Astrocyte of the cerebellum (primary cell): Measurements from ENCODE around the gene ABHD12.

Experiments used
- DNase-seq: peaks from one replicate; pipeline ENCODE4 v3.0.0-alpha.2; 2011; ENCODE audit warnings: low read depth
- H3K4me3 ChIP-seq: 2 replicates; pipeline ENCODE4 v1.5.1; 2011; ENCODE audit warnings: mild to moderate bottlenecking, low read depth, low read length, moderate library complexity
- CTCF ChIP-seq: IDR thresholded peaks from 2 replicates; pipeline ENCODE4 v1.5.1; 2012; ENCODE audit warnings: low read length, low read depth, moderate library complexity, mild to moderate bottlenecking; ENCODE audit errors: missing control alignments
- in situ Hi-C: cut with HindIII; loops from 2 replicates; pipeline ENCODE4 v1.10.0; 2017; ENCODE audit warnings: low sequenced_read_pairs

The ABHD12 gene

GRCh38 chr20:25389401-25389857 lies 1.2 kb downstream of the ABHD12 start:
- TF ChIP-seq CTCF: no peak
- in situ Hi-C loops: no loop called here
- peak overlapping the region; percentile 90 for H3K4me3 ChIP-seq
- DNase-seq: no peak

DNA sequence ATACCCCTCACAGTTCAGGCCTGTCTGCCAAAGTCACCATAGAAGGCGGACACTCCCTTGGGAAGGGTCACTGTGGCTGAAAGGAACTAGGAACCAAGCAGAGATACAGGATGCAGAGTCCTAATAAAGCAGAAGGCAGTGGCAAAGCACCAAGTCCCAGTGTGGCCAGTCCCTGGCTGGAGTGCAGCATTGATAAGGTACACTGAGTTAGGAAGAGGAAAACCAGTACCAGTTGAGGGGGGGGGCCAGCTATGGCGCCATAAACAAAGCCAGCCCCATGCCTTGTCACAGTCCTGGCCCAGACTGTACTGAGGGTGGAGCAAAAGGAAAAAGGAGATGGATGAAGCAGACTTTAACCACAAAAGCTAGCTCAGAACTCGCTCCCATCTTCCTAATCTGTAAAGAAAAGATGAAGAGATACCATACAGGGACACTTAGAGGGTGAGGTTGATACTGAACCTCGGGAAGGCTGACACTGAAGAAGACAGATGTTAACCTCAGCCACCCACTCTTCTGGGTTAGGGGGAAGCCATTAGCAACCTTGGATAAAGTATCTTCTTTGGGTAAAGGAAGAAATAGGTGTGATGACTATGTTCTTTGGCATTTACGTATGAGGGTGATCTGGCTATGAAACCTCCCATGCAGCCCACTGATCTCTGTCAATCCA lies 7.8 kb downstream of the ABHD12 start:
- no peak for DNase-seq
- in situ Hi-C loops: no loop called here
- TF ChIP-seq CTCF: no peak
- no peak overlapping the region for H3K4me3 ChIP-seq

DNA sequence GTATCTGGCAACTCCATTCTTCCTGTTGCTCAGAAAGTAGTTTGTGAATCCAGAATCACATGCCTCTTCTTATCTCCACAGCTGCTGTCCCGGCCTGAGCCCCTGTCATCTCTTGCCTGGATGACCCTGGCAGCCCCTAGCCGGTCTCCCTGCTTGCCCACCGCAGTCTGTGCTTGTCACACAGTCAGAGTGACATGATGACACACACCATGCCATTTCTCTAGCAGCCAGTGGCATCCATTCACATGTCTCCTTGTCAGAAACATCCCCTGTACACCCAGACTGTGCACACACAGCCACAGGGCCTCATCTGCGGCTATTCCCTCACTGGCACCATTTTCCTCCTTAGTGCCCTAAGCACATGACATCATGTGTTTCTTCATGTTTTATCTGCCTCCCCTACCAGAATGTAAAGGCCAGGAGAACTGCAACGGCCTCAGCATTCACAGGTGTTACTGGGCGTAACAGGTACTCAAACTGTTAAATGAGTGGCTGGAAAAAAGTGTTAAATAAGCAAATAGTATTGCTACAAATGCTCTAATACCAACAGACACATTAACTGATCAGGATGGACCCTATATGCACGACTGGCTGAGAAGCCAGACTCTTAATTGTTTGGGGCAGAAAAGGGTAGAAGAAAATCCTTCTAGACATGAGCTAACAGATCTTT lies 9.6 kb downstream of the ABHD12 start:
- no peak for TF ChIP-seq CTCF
- no peak for DNase-seq
- H3K4me3 ChIP-seq: no peak overlapping the region
- in situ Hi-C loops: no loop called here

GRCh38 chr20:25378884-25379733 lies 11.5 kb downstream of the ABHD12 start:
- DNase-seq: no peak
- in situ Hi-C loops: no loop called here
- no peak for TF ChIP-seq CTCF
- H3K4me3 ChIP-seq: no peak overlapping the region

DNA sequence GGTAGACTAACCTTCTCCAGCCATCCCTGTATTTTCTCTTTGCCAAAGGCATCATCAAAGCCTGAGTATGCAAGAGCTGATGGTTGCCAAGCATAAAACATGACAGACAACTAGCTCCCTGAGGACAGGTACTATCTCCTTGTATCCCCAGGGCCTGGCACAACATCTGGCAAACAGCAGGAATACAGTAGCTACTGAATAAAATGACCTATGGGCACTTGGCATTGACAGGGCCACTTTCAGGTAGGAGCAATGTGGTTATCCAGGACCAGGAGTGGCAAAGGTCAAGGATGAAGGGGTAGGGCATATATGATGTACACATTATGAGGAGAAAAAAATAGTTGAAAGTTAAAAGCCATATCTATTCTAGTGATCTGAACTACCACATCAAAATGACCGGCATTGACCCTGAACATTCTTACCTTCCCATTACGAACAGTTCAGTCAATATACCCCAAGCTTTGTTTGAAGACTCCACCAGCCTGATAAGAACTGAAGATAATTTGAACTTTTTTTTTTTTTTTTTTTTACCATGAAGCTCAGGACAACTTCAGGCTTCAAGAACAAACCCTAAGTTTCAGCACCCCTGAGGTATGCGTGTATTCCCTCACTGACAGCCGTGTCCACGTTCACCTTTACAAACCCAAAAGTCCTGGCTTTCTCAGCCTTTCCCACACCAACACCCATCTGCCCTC lies 12.3 kb downstream of the ABHD12 start:
- in situ Hi-C loops: no loop called here
- no peak for DNase-seq
- no peak for TF ChIP-seq CTCF
- H3K4me3 ChIP-seq: no peak overlapping the region

GRCh38 chr20:25376886-25377285 lies 13.7 kb downstream of the ABHD12 start:
- H3K4me3 ChIP-seq: no peak overlapping the region
- in situ Hi-C loops: no loop called here
- no peak for TF ChIP-seq CTCF
- DNase-seq: no peak
